Colonic mucosa (tissue), 4 donors: Measurements from ENCODE around the gene ACKR4. TPM values are rescaled to one million over a fixed set of nuclear protein-coding genes. Genes with fewer than 3 reads are reported as not detected.
A peak's percentile ranks its signal among the peaks of the same experiment; 100 is the strongest.
"Not testable (repeated sequence)": the region's sequence is repeated elsewhere in the genome, so short reads cannot be mapped to it uniquely, and the experiment has no call there.

Source experiments
- DNase-seq: peaks from one replicate; pipeline ENCODE4 v3.0.0-alpha.2; 2020
- H3K27ac ChIP-seq: fragments of 200-600 bp; one replicate; pipeline ENCODE4 v1.8.0; 2021
- H3K27me3 ChIP-seq: fragments of 200-600 bp; one replicate; pipeline ENCODE4 v1.8.0; 2021
- H3K36me3 ChIP-seq: fragments of 200-600 bp; one replicate; pipeline ENCODE4 v1.8.0; 2021
- H3K4me1 ChIP-seq: fragments of 200-600 bp; one replicate; pipeline ENCODE4 v1.8.0; 2021; ENCODE audit warnings: mild to moderate bottlenecking
- H3K4me3 ChIP-seq: fragments of 200-600 bp; one replicate; pipeline ENCODE4 v1.8.0; 2021
- H3K9ac ChIP-seq, 2 donors: one replicate each; pipeline ENCODE4 v1.7.0; 2013; ENCODE audit warnings: control low read depth in 2 of 2, low read depth in 2 of 2, low read length in 2 of 2
- H3K9me3 ChIP-seq: fragments of 200-600 bp; one replicate; pipeline ENCODE4 v1.8.0; 2021
- CTCF ChIP-seq: fragments of 200-600 bp; IDR thresholded peaks from one replicate; pipeline ENCODE4 v1.8.0; 2022; ENCODE audit warnings: antibody characterized with exemption, mild to moderate bottlenecking
- intact Hi-C: fragments of 100-400 bp; cut with DNase I; formaldehyde crosslinking; loops from one replicate; pipeline ENCODE4 v1.14.1; 2022
- total RNA-seq, 2 donors: library from RNA; stranded (reverse); fragmentation: NEBNext Ultra II Directional in 1 of 2; extraction: Animal tissue kit (Norgen Biotek cat#: 25700) in 1 of 2; gene quantifications; one replicate each; pipeline ENCODE4 v1.2.1, GENCODE V29; 2021
- donor health status: healthy.
- donor health status: DM: no; HTN: no; CAD: no.
- donor health status: DM: no; HTN: no; CAD: no.

Gene ACKR4
- total RNA-seq, 2 donors from 2014 or later = 0.90 TPM; not detected in 1

DNA sequence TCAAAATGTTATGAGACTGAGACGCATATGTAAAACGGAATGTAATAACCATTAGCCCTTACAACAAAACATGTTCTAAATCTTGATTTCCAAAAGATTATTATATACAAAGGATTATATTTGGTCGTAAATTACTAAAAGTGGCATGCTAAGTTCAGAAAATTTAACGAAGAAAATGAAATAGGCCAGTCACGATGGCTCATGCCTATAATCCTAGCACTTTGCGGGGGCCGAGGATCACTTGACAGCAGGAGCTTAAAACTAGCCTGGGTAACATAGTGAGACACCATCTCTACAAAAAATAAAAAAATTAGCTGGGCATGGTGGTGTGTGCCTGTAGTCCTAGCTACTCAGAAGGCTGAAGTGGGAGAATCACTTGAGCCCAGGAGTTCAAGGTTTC, 33.5 kb downstream of the ACKR4 start:
- intact Hi-C loops = no loop called here
- DNase-seq = no peak
- no peaks in the 10 kb centered on the region for H3K27me3 ChIP-seq
- no peak overlapping the region for H3K27ac ChIP-seq
- no peaks in the 10 kb centered on the region for H3K4me1 ChIP-seq
- no peaks in the 10 kb centered on the region for H3K36me3 ChIP-seq
- TF ChIP-seq CTCF = no peak
- no peak overlapping the region for H3K9ac ChIP-seq
- no peak overlapping the region for H3K4me3 ChIP-seq
- H3K9me3 ChIP-seq = no peaks in the 10 kb centered on the region

DNA sequence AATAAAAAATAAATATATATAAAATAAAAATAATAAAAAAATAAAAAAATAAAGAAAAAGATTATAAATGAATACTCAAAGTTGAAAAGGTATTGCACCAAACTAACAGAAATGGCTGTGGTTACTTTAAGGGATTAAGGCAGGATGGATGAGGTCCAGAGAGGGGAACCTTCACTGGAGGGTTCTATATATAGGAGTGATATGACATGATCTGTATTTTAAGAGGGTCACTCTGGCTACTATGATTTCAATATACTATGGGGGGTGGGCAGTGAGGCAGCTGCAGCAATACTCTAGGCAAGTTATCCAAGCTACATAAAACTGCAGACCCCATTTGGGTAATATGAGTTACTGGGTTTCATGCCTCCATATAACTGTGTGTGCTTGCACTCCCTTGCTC, 38.0 kb downstream of the ACKR4 start:
- Histone ChIP-seq H3K27ac (no peak overlapping the region), H3K27me3 (no peaks in the 10 kb centered on the region), H3K9ac (no peak overlapping the region), H3K9me3 (no peaks in the 10 kb centered on the region), H3K4me3 (no peak overlapping the region), H3K4me1 (no peaks in the 10 kb centered on the region), H3K36me3 (no peaks in the 10 kb centered on the region)
- no peak for TF ChIP-seq CTCF
- intact Hi-C loops = no loop called here
- DNase-seq = no peak

DNA sequence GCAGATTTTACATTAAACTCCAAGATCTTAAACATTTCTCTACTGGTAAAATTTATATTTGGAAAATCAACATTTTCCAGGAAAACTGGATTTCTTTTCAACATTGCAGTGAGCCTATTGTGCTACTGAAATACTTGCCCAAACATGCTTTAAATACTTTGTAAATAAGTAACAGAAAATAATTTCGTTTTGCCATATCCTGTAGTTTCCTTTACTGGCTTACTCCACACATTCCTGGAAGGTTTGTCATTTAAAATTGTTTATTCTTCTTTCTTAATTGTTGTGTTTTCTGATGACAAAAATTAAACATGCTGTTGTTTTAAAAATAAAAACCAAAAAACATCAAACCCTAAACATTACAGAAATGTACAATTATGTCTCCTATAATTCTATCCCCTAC, 40.5 kb downstream of the ACKR4 start:
- H3K9ac ChIP-seq = no peak overlapping the region
- intact Hi-C loops = no loop called here
- no peaks in the 10 kb centered on the region for H3K9me3 ChIP-seq
- no peak for TF ChIP-seq CTCF
- no peak overlapping the region for H3K4me3 ChIP-seq
- no peaks in the 10 kb centered on the region for H3K4me1 ChIP-seq
- H3K27me3 ChIP-seq = no peaks in the 10 kb centered on the region
- DNase-seq = no peak
- no peak overlapping the region for H3K27ac ChIP-seq
- H3K36me3 ChIP-seq = no peaks in the 10 kb centered on the region

- Histone ChIP-seq H3K27me3 (no peaks in the 10 kb centered on the region), H3K9me3 (no peaks in the 10 kb centered on the region), H3K4me3 (no peak overlapping the region), H3K4me1 (no peaks in the 10 kb centered on the region), H3K9ac (no peak overlapping the region), H3K36me3 (no peaks in the 10 kb centered on the region), H3K27ac (no peak overlapping the region)
- no peak for TF ChIP-seq CTCF
- no peak for DNase-seq
- intact Hi-C loops = loop anchor here (2.0 kb wide), 1 partner anchor 102 kb away; no protein-coding TSS in a partner anchor
Measured at GRCh38 chr3:132638706-132639105, 41.6 kb downstream of the ACKR4 start.

GRCh38 chr3:132641427-132641826, 44.4 kb downstream of the ACKR4 start:
- H3K4me3 ChIP-seq, H3K27me3 ChIP-seq, H3K36me3 ChIP-seq, H3K4me1 ChIP-seq, DNase-seq, H3K9me3 ChIP-seq, H3K9ac ChIP-seq, H3K27ac ChIP-seq: not testable (repeated sequence)
- intact Hi-C loops = loop anchor here (10.0 kb wide), 1 partner anchor 287 kb away; no protein-coding TSS in a partner anchor

- DNase-seq = no peak
- no peak overlapping the region for H3K27ac ChIP-seq
- no peaks in the 10 kb centered on the region for H3K36me3 ChIP-seq
- no peaks in the 10 kb centered on the region for H3K4me1 ChIP-seq
- no peak overlapping the region for H3K4me3 ChIP-seq
- H3K27me3 ChIP-seq = no peaks in the 10 kb centered on the region
- peak; percentile 78 for TF ChIP-seq CTCF
- H3K9me3 ChIP-seq = no peaks in the 10 kb centered on the region
- H3K9ac ChIP-seq = no peak overlapping the region
- intact Hi-C loops = loop anchor here (10.0 kb wide), 1 partner anchor 287 kb away; no protein-coding TSS in a partner anchor
Measured at GRCh38 chr3:132641837-132642538, 44.9 kb downstream of the ACKR4 start.
